GM21737 (cell line): Measurements from ENCODE around the gene ST6GALNAC6.
"Not testable (repeated sequence)": the region's sequence is repeated elsewhere in the genome, so short reads cannot be mapped to it uniquely, and the experiment has no call there.

ENCODE experiments used
- ATAC-seq: cut with Tn5 transposase; IDR thresholded peaks from one replicate; pipeline ENCODE4 v1.9.1; 2021; ENCODE audit warnings: mild to moderate bottlenecking, moderate library complexity; ENCODE audit not compliant: unreplicated experiment

ST6GALNAC6 gene

GRCh38 chr9:127876026-127876763 lies 23.2 kb downstream of the ST6GALNAC6 start:
- no peak for ATAC-seq

GRCh38 chr9:127875306-127875966 lies 24.0 kb downstream of the ST6GALNAC6 start:
- ATAC-seq: no peak

- no peak for ATAC-seq
These were observed 24.8 kb downstream of the ST6GALNAC6 start for GRCh38 chr9:127874301-127875221.

GRCh38 chr9:127873886-127874285 lies 25.5 kb downstream of the ST6GALNAC6 start:
- no peak for ATAC-seq

- ATAC-seq: no peak
These were observed 26.1 kb downstream of the ST6GALNAC6 start for GRCh38 chr9:127873223-127873691.

DNA sequence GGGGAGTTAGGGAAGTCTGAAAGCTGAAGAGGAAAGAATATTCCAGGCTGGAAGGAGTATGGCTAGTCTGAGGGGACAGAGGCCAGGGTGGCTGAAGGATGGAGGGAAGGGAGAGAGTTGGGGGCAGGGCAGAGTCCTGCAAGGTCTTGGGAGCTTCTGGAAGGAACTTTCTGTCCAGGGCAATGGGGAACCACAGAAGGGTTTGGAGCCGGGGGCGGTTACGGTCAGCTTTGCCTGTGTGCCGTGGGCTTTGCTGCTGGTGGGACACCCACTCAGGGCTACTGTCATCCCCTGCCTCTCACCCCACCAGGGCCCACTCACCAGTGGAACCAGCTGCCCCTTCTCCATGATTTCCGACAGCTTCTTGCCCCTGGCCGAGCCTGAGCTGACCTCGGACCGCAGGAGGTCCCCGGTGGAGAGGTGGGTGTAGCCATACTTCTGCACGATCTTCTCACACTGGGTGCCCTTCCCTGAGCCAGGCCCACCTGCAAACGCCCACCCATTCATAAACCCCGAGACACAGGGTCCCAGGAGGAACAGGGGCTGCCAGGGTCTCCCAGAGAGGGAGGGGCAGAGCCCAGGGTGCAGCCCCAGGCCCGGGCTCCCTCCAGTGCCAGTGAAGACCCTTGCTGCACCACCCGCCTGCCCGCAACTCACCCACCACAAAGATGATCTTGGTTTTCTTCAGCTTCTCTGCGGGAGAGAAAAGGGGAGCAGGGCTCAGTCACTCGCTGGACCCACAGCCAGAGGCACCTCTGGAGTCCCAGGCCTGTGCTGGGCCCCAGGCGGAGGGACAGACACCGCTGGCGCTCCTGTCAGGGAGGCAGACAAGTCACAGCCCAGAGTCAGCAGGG lies 26.8 kb downstream of the ST6GALNAC6 start:
- ATAC-seq: no peak

DNA sequence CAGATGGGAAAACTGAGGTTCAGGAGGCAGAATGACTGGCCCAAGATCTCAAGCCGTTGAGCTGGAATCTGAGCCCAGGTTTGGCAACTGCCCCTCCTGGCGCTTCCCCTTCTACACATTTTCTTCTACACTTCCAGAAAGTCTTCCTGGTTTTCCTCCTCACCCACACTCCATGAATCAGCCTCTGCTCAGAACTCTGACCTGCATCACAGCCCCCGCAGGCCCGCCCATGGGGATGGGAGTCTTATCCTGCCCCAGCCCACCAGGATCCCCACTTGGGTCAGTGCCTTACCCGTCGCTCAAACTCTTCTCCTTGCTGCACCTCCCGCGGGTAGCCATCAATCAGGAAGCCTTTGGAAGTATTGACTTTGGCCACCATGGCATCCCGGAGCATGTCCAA lies 27.9 kb downstream of the ST6GALNAC6 start:
- no peak for ATAC-seq

- no peak for ATAC-seq
These were observed 28.5 kb downstream of the ST6GALNAC6 start for GRCh38 chr9:127870887-127871286.

DNA sequence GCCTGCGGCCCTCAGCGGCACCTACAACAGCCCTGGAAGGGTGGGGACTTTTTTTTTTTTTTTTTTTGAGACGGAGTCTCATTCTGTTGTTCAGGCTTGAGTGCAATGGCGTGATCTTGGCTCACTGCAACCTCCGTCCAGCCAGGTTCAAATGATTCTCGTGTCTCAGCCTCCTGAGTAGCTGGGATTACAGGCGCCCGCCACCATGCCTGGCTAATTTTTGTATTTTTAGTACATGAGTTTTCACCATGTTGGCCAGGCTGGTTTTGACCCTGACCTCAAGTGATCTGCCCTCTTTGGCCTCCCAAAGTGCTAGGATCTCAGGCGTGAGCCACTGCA lies 29.3 kb downstream of the ST6GALNAC6 start:
- ATAC-seq: not testable (repeated sequence)

DNA sequence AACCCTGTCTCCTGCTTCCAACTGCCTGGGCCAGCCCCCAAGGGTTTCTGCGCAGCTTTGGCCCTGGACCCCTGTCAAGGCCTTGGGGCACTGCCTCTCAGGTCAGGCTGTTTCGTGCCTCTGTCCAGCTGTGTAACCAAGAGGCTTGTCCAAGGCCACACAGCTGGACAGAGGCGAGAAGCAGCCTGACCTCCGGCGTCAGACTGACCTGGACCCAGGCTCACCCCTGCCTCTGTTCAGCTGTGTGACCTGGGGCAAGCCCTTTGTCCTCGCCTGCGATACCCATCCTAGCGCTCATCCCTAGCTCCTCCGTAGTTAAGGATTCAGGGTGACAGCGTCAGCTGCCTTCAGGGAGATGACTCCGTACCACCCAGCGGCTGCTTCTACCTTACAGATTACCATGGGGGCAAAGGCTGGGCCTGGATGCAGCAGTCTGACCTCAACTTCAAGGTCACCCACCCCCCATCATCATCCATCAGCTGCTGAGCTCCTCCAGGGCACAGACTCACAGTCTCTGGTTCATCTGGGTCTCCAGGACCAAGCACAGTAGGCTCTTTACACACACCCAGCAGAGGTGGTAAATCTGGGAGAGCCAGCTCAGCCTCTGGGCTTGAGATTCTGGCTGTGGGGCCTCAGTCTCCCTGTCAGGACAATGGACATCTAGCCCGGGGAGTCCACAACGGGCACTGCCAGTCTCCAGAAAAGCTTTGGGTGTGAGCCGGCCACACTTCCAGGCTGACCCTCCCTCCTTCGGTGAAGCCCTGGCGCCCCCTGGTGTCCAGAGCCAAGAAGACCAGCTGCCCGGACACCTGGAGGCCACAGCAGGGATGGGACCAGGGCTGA lies 29.9 kb downstream of the ST6GALNAC6 start:
- no peak for ATAC-seq

DNA sequence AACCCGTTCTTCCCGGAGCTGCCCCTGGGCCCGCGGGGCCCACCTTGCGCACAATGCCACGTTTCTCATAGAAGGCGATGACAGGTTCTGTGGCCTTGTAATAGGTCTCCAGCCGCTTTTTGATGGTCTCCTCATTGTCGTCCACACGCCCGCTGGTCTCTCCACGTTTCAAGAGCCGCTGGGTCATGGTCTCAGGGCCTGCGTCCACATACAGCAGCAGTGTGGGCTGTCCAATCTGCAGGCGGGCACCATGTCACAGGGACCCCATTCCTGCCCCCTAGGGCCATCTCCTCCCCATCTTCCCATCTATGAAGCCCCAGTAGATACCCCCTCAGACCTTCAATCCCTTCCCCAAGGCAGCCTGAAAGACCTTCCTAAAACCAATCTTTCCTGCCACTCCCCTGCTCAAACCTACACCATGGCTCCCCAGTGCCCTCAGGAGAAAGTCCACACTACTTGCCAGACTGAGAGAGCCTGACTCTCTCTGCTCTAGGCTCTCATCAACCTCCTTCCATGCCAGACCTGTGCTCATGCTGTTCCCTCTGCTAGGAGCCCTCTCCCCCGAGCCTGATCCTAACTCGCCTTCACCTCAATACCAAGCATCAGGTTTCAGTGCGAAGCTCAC lies 31.0 kb downstream of the ST6GALNAC6 start:
- no peak for ATAC-seq

DNA sequence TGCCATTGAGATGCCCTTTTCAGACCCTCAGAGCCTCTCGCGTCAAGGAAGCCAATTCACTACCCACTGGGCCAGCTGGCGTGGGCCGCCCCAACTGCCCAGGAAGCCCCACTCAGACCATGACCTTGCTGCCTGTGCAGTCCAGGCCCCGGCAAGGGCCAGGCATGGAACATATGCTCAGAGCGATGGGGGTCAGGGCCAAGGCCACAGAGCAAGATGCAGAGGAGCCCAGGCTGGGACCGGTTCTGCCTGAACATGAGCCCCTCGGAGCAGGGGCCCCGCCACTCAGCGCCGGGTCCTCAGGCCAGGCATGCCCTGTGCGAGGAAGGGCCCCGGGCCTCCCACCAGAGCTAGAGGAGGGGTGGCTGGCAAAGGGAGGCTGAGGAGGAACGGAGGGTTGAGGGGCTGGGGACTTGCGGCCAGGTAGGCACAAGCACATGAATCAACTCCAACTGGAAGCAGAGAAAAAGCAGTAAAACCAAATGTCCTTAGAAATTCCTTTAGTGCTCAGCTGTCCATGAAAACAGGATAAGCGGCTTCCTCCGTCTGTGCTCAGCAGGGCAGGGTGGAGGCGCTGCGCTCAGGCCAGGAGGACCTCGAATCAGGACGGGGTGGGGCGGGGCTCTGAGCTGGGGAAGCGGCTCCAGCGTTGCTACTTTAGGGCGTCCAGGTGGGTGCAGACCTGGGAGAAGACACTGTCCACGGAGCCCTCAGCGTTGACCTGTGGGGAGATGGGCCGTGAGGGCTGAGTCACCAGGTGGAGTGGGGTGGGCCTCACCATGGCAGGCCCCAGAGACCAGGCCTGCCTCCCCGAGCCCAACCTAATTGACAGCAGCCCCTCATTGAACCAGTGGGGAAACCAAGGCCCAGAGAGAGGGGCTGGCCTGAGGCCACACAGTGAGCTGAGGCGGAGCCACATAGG lies 31.8 kb downstream of the ST6GALNAC6 start:
- ATAC-seq: no peak

GRCh38 chr9:127866535-127866934 lies 32.9 kb downstream of the ST6GALNAC6 start:
- ATAC-seq: no peak

GRCh38 chr9:127865645-127866464 lies 33.5 kb downstream of the ST6GALNAC6 start:
- no peak for ATAC-seq

DNA sequence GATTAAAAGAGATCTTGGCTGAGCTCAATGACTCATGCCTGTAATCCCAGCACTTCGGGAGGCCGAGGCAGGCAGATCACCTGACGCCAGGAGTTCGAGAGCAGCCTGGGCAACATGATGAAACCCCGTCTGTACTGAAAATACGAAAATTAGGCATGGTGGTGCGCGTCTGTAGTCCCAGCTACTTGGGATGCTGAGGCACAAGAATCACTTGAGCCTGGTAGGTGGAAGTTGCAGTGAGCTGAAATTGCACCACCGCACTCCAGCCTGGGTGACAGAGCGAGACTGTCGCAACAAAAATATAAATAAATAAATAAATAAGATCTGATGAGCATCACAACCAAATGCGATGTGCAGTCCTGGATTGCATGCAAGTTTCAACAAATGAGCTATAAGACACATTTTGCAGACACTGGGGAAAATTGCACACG lies 36.2 kb downstream of the ST6GALNAC6 start:
- no peak for ATAC-seq

- no peak for ATAC-seq
These were observed 37.1 kb downstream of the ST6GALNAC6 start for GRCh38 chr9:127862075-127863011.
